K562 (cell line): ENCODE results near the gene FCSK. TPM values are rescaled to one million over a fixed set of nuclear protein-coding genes. Genes with fewer than 3 reads are reported as not detected.
"Not testable (repeated sequence)": the region's sequence is repeated elsewhere in the genome, so short reads cannot be mapped to it uniquely, and the experiment has no call there.

Source experiments
- ATAC-seq: fragments of 200-7000 bp; cut with Tn5 transposase; 3 replicates; pipeline ENCODE4 v1.9.1; 2020; ENCODE audit warnings: moderate library complexity
- BruUV-seq: library from RNA; stranded (reverse); fragments of 400-500 nt; replicated peaks from 2 replicates; lab custom pipeline; 2021; lab: Mats Ljungman, UMichigan
- CTCF ChIA-PET: fragments of 300-600 bp; formaldehyde crosslinking; extraction: SDS; loops from one replicate; lab custom pipeline; 2021; ENCODE audit warnings: low intra/inter-chr PET ratio; lab: Yijun Ruan, JAX
- POLR2A ChIA-PET: fragments of 300-600, 350-650 bp; sonication (Branson Sonifier 250); formaldehyde crosslinking; extraction: SDS; loops from one replicate; lab custom pipeline; 2021; ENCODE audit warnings: antibody characterized with exemption, inconsistent platforms; lab: Yijun Ruan, JAX
- DNase-seq, 4 experiments: peaks; one replicate each; pipeline versions ENCODE4 v3.0.0 to v3.0.0-alpha.2; 2011 to 2018; ENCODE audit warnings: low spot score in 3 of 4, mixed read lengths in 3 of 4; ENCODE audit errors: extremely low read depth in 1 of 4
- FAIRE-seq: peaks from 2 replicates; lab custom pipeline; 2011; peaks lifted over from hg19 to GRCh38; lab: Jason Lieb, UNC
- H2AFZ ChIP-seq: 2 replicates; pipeline ENCODE4 v1.6.0; 2011; ENCODE audit warnings: low read depth, low read length, control low read depth, inconsistent platforms
- H3K27ac ChIP-seq: fragments of 200-600 bp; 3 replicates; pipeline ENCODE4 v1.8.0; 2011; ENCODE audit warnings: low read depth, mild to moderate bottlenecking, control low read depth, inconsistent platforms, low read length, moderate library complexity, mixed read lengths; ENCODE audit errors: extremely low read depth
- H3K27me3 ChIP-seq, 2 experiments: fragments of 300-600 bp in 1 of 2; 2 replicates in 1 of 2; 3 replicates in 1 of 2; pipeline versions ENCODE4 v1.6.0 to v1.8.0; 2011; ENCODE audit warnings: inconsistent platforms in 2 of 2, low read length in 2 of 2, mild to moderate bottlenecking in 1 of 2, mixed read lengths in 1 of 2, moderate library complexity in 1 of 2; ENCODE audit not compliant: control insufficient read depth in 2 of 2, insufficient read depth in 2 of 2
- H3K36me3 ChIP-seq: fragments of 300-600 bp; 3 replicates; pipeline ENCODE4 v1.8.0; 2011; ENCODE audit warnings: mild to moderate bottlenecking, low read length, inconsistent platforms; ENCODE audit not compliant: control insufficient read depth, insufficient read depth
- H3K4me1 ChIP-seq, 2 experiments: fragments of 200-600 bp in 1 of 2; replicated peaks in 1 of 2; 2 replicates in 1 of 2; 3 replicates in 1 of 2; pipeline versions ENCODE4 v1.5.1 to v1.8.0; 2011; ENCODE audit warnings: inconsistent platforms in 2 of 2, low read length in 2 of 2, mild to moderate bottlenecking in 1 of 2, mixed read lengths in 1 of 2, moderate library complexity in 1 of 2; ENCODE audit not compliant: control insufficient read depth in 2 of 2, insufficient read depth in 2 of 2
- H3K4me2 ChIP-seq: 2 replicates; pipeline ENCODE4 v1.6.1; 2011; ENCODE audit warnings: low read length, control low read depth, inconsistent platforms, mixed read lengths; ENCODE audit not compliant: insufficient read depth
- H3K4me3 ChIP-seq: fragments of 200-600 bp; sonication (generic), shearing (Covaris generic); 2 replicates; pipeline ENCODE4 v1.5.1; 2016; ENCODE audit warnings: control low read depth, inconsistent platforms
- H3K79me2 ChIP-seq: fragments of 200-600 bp; 3 replicates; pipeline ENCODE4 v1.8.0; 2011; ENCODE audit warnings: low read length, inconsistent platforms; ENCODE audit not compliant: control insufficient read depth, insufficient read depth
- H3K9ac ChIP-seq, 2 experiments: 2 replicates each; pipeline versions ENCODE4 v1.6.0 to v1.6.1; 2011; ENCODE audit warnings: low read depth in 2 of 2, low read length in 2 of 2, control low read depth in 1 of 2, inconsistent platforms in 1 of 2, mild to moderate bottlenecking in 1 of 2, mixed read lengths in 1 of 2; ENCODE audit not compliant: insufficient read depth in 1 of 2
- H3K9me1 ChIP-seq: one replicate; pipeline ENCODE4 v1.6.0; 2011; ENCODE audit warnings: inconsistent platforms, mild to moderate bottlenecking, low read length, moderate library complexity; ENCODE audit not compliant: control insufficient read depth, insufficient read depth
- H3K9me3 ChIP-seq: replicated peaks from 2 replicates; pipeline ENCODE4 v1.5.1; 2011; ENCODE audit warnings: low read depth, low read length, inconsistent platforms; ENCODE audit not compliant: control insufficient read depth, insufficient read depth
- H4K20me1 ChIP-seq: replicated peaks from 2 replicates; pipeline ENCODE4 v1.6.1; 2011; ENCODE audit warnings: low read length, inconsistent platforms, mixed read lengths; ENCODE audit not compliant: control insufficient read depth, insufficient read depth
- CHD1 ChIP-seq: fragments of 200-600 bp; sonication (generic); IDR thresholded peaks from one replicate; pipeline ENCODE4 v1.6.1; 2012; ENCODE audit warnings: mild to moderate bottlenecking, moderate library complexity, low read length, inconsistent platforms
- E2F1 ChIP-seq: sonication (generic); formaldehyde crosslinking; IDR thresholded peaks from 2 replicates; pipeline ENCODE4 v1.8.1; 2023; ENCODE audit warnings: mild to moderate bottlenecking, missing genetic modification reagents, moderate library complexity
- GABPA ChIP-seq: fragments of 200-800 bp; sonication (Bioruptor generic); conservative IDR thresholded peaks from 2 replicates; pipeline ENCODE4 v1.6.1; 2016; ENCODE audit warnings: low read depth, missing genetic modification characterization, missing compliant biosample characterization
- MXD1 ChIP-seq: fragments of 250-450 bp; sonication (Bioruptor Pico); IDR thresholded peaks from 2 replicates; pipeline ENCODE4 v1.8.0; 2021; ENCODE audit warnings: borderline replicate concordance, mild to moderate bottlenecking, moderate library complexity; ENCODE audit not compliant: poor library complexity, severe bottlenecking
- PKNOX1 ChIP-seq: fragments of 450-650 bp; IDR thresholded peaks from 2 replicates; pipeline ENCODE4 v1.6.1; 2016
- RAD21 ChIP-seq, 2 experiments: fragments of 250-450 bp in 1 of 2; fragments of 450-650 bp in 1 of 2; sonication (Bioruptor Pico) in 1 of 2; formaldehyde crosslinking in 1 of 2; IDR thresholded peaks in 1 of 2; conservative IDR thresholded peaks in 1 of 2; 2 replicates each; pipeline versions ENCODE4 v1.4.0 to v1.8.0; 2020 to 2022; ENCODE audit warnings: mild to moderate bottlenecking in 2 of 2, moderate library complexity in 1 of 2
- SAFB ChIP-seq: fragments of 200-400 bp; formaldehyde crosslinking; IDR thresholded peaks from 2 replicates; pipeline ENCODE4 v1.6.1; 2017; ENCODE audit warnings: low read depth, low read length, borderline replicate concordance
- ZNF143 ChIP-seq: sonication (generic); formaldehyde crosslinking; IDR thresholded peaks from 2 replicates; pipeline ENCODE4 v1.9.0; 2022; ENCODE audit warnings: mild to moderate bottlenecking, missing genetic modification reagents
- ZNF57 ChIP-seq: fragments of 450-650 bp; formaldehyde crosslinking; IDR thresholded peaks from 2 replicates; pipeline ENCODE4 v1.4.0; 2020; ENCODE audit warnings: mild to moderate bottlenecking, moderate library complexity
- ZNF668 ChIP-seq: fragments of 250-450 bp; sonication (Bioruptor Pico); IDR thresholded peaks from 2 replicates; pipeline ENCODE4 v1.8.0; 2022; ENCODE audit warnings: mild to moderate bottlenecking, inconsistent platforms
- WGBS: fragments of 100-300 bp; shearing (Covaris generic); methylation state at CpG from one replicate; pipeline ENCODE4 v1.1.6; 2016; ENCODE audit warnings: low coverage, mixed read lengths; ENCODE audit not compliant: insufficient coverage; ENCODE audit errors: missing lambda C conversion rate; 5-methylcytosine and 5-hydroxymethylcytosine counted together
- in situ Hi-C: fragments of 300-500 bp; cut with MboI; formaldehyde crosslinking; loops from 4 replicates; pipeline ENCODE4 v1.15.0; 2018; ENCODE audit warnings: inconsistent platforms, mixed read lengths
- intact Hi-C: fragments of 100-400 bp; cut with micrococcal nuclease; formaldehyde crosslinking; loops from 2 replicates; pipeline ENCODE4 v1.14.2; 2022
- polyA plus RNA-seq, 8 experiments: library from polyadenylated mRNA; depleted of rRNA in 4 of 8; stranded (reverse) in 5 of 8; unstranded in 3 of 8; fragments of >200 nt; fragmentation: Nextera tagmentation in 2 of 8; fragmentation: Illumina TruSeq in 1 of 8; extraction: Ambion mirVana in 2 of 8; extraction: Trizol in 1 of 8; gene quantifications; 2 replicates each; pipeline versions ENCODE4 v1.2.1 to v1.2.3, GENCODE V29; 2011 to 2014; ENCODE audit warnings: inconsistent platforms in 1 of 8, missing spikeins in 1 of 8
- total RNA-seq, 7 experiments: library from RNA; depleted of rRNA in 6 of 7; stranded (reverse); fragments of >200 nt in 6 of 7; fragmentation: Illumina TruSeq in 2 of 7; extraction: Trizol in 2 of 7; gene quantifications; 2 replicates each; pipeline versions ENCODE4 v1.2.1 to v1.2.3, GENCODE V29; 2011 to 2021; ENCODE audit warnings: low replicate concordance in 1 of 7

FCSK gene
- total and polyA plus RNA-seq, 9 of the 15 experiments (the other 6 are each of a cell fraction or from before 2014, with no cell fraction given), result 0.92 to 18.6 (median 8.3) TPM

- TF ChIP-seq PKNOX1 (no peak), ZNF57 (CRISPR knock-in tag) (no peak), ZNF668 (no peak), MXD1 (CRISPR knock-in tag) (no peak), GABPA (tag) (no peak), E2F1 (no peak), CHD1 (no peak), SAFB (no peak), RAD21 (CRISPR knock-in tag; conservative IDR thresholded peaks at IDR 0.05 in 1 of 2, IDR thresholded peaks at IDR 0.05 in 1 of 2) (no peak), ZNF143 (CRISPR knock-in tag) (no peak)
- TF ChIP-seq, all 486 proteins: peak for 0
Observed at GRCh38 chr16:70412385-70412784, 42.0 kb upstream of the FCSK start (continued).

GRCh38 chr16:70413572-70413971, 40.8 kb upstream of the FCSK start:
- in situ Hi-C loops, H3K27me3 ChIP-seq, BruUV-seq, H3K4me3 ChIP-seq, FAIRE-seq, H2AFZ ChIP-seq, ATAC-seq, intact Hi-C loops, H3K4me2 ChIP-seq, H3K9me3 ChIP-seq, DNase-seq, H3K9me1 ChIP-seq, H4K20me1 ChIP-seq, CTCF ChIA-PET: not testable (repeated sequence)
- Histone ChIP-seq H3K9ac (peak overlapping the region in 1 of 2 experiments; percentile 21; a peak in 1 of 4 replicates), H3K27ac (peak overlapping the region; percentile 63), H3K79me2 (peaks cover 92% of the 10 kb centered on the region), H3K4me1 (peaks cover 52 to 56% of the 10 kb centered on the region in 2 experiments), H3K36me3 (peaks cover 64% of the 10 kb centered on the region)
- POLR2A ChIA-PET, result interaction anchor here (0.7 to 3.6 kb wide), 4 partner anchors 9 to 161 kb away, joined by 3 to 11 read pairs (median 6); no protein-coding TSS in a partner anchor
- 100% methylated on average over 1 of the region's 5 CpGs for WGBS
